ENCODE measurements around the gene SLC9A3.
"Not testable (repeated sequence)": the region's sequence is repeated elsewhere in the genome, so short reads cannot be mapped to it uniquely, and the experiment has no call there.

Gene SLC9A3

GRCh38 chr5:490116-491106 lies 33.8 kb downstream of the SLC9A3 start:
- TF ChIP-seq, protein P1, sequence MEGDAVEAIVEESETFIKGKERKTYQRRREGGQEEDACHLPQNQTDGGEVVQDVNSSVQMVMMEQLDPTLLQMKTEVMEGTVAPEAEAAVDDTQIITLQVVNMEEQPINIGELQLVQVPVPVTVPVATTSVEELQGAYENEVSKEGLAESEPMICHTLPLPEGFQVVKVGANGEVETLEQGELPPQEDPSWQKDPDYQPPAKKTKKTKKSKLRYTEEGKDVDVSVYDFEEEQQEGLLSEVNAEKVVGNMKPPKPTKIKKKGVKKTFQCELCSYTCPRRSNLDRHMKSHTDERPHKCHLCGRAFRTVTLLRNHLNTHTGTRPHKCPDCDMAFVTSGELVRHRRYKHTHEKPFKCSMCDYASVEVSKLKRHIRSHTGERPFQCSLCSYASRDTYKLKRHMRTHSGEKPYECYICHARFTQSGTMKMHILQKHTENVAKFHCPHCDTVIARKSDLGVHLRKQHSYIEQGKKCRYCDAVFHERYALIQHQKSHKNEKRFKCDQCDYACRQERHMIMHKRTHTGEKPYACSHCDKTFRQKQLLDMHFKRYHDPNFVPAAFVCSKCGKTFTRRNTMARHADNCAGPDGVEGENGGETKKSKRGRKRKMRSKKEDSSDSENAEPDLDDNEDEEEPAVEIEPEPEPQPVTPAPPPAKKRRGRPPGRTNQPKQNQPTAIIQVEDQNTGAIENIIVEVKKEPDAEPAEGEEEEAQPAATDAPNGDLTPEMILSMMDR (conservative IDR thresholded peaks at IDR 0.05; ENCODE audit: low read depth, low read length), result no peak
- H3K27me3 ChIP-seq (ENCODE audit: insufficient read depth, low read depth), result peaks cover 81% of the 10 kb centered on the region
- H3K4me3 ChIP-seq (IDR thresholded peaks at IDR 0.05; ENCODE audit: insufficient read depth, low read depth, low read length), result no peak overlapping the region
- no peak overlapping the region for H3K4me2 ChIP-seq
- H3K79me2 ChIP-seq (ENCODE audit: insufficient read depth, low read depth), result no peaks in the 10 kb centered on the region
- H3K36me3 ChIP-seq (ENCODE audit: insufficient read depth), result no peaks in the 10 kb centered on the region
- no peaks in the 10 kb centered on the region for H4K20me1 ChIP-seq (ENCODE audit: insufficient read depth)
- H3K27ac ChIP-seq, result no peak overlapping the region
- no peaks in the 10 kb centered on the region for H3K4me1 ChIP-seq (ENCODE audit: low read depth, poor library complexity, severe bottlenecking)
- no peak overlapping the region for H2AFZ ChIP-seq (ENCODE audit: low read depth)
- H3K9ac ChIP-seq, result no peak overlapping the region

DNA sequence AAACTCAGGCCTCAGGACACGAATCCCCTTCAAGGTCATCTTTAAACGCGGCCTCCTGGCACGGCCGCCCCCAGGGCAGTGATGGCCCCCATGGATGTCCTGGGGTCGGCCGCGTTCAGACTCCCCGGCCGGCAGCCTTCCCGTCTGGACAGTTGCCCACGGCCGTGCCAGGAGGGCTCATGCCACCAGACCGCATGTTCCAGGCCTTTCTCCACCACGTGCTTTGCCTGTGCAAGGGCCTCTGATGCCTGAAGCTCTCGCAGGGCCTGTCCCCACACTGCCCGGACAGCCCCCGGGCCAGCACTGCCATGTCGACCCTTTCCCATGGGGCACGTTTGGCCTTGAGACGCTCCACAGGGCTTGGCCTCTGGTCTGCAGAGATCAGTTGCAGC lies 34.6 kb downstream of the SLC9A3 start:
- no peak overlapping the region for H2AFZ ChIP-seq (ENCODE audit: low read depth)
- no peaks in the 10 kb centered on the region for H3K36me3 ChIP-seq (ENCODE audit: insufficient read depth)
- no peak overlapping the region for H3K27ac ChIP-seq
- peaks cover 84% of the 10 kb centered on the region for H3K27me3 ChIP-seq (ENCODE audit: insufficient read depth, low read depth)
- no peaks in the 10 kb centered on the region for H3K79me2 ChIP-seq (ENCODE audit: insufficient read depth, low read depth)
- H3K9ac ChIP-seq, result no peak overlapping the region
- no peaks in the 10 kb centered on the region for H4K20me1 ChIP-seq (ENCODE audit: insufficient read depth)
- H3K4me3 ChIP-seq (IDR thresholded peaks at IDR 0.05; ENCODE audit: insufficient read depth, low read depth, low read length), result no peak overlapping the region
- TF ChIP-seq, protein P1 (conservative IDR thresholded peaks at IDR 0.05; ENCODE audit: low read depth, low read length), result no peak
- no peaks in the 10 kb centered on the region for H3K4me1 ChIP-seq (ENCODE audit: low read depth, poor library complexity, severe bottlenecking)
- no peak overlapping the region for H3K4me2 ChIP-seq

GRCh38 chr5:488744-489688 lies 35.2 kb downstream of the SLC9A3 start:
- TF ChIP-seq, protein P1 (conservative IDR thresholded peaks at IDR 0.05; ENCODE audit: low read depth, low read length), result no peak
- H3K27ac ChIP-seq, result no peak overlapping the region

DNA sequence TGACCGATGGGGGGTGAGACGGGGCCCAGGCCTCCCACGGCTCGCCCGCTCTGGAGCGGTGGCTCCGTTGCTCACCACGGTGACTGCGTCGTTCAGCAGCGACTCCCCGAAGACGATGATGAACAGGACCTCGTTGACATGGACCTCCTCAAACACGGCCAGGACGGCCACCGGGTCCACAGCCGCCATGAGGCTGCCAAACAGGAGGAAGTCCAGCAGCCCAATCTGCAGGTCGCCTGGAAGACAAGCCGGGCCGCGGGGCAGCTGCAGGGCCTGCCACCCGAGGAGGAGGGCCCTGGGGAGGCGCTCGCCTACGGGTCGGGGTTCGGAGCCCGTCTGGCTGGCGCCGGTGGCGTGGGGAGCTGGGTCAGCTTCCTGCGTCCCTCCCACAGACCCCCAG lies 36.0 kb downstream of the SLC9A3 start:
- no peaks in the 10 kb centered on the region for H4K20me1 ChIP-seq (ENCODE audit: insufficient read depth)
- no peak overlapping the region for H3K9ac ChIP-seq
- no peak overlapping the region for H3K4me2 ChIP-seq
- no peaks in the 10 kb centered on the region for H3K4me1 ChIP-seq (ENCODE audit: low read depth, poor library complexity, severe bottlenecking)
- no peaks in the 10 kb centered on the region for H3K79me2 ChIP-seq (ENCODE audit: insufficient read depth, low read depth)
- H3K4me3 ChIP-seq (IDR thresholded peaks at IDR 0.05; ENCODE audit: insufficient read depth, low read depth, low read length), result no peak overlapping the region
- no peaks in the 10 kb centered on the region for H3K36me3 ChIP-seq (ENCODE audit: insufficient read depth)
- no peak overlapping the region for H3K27ac ChIP-seq
- peaks cover 80% of the 10 kb centered on the region for H3K27me3 ChIP-seq (ENCODE audit: insufficient read depth, low read depth)
- H2AFZ ChIP-seq (ENCODE audit: low read depth), result no peak overlapping the region
- TF ChIP-seq, protein P1 (conservative IDR thresholded peaks at IDR 0.05; ENCODE audit: low read depth, low read length), result no peak

More at GRCh38 chr5:488744-489688, 35.2 kb downstream of the SLC9A3 start:
- Histone ChIP-seq H3K79me2 (ENCODE audit: insufficient read depth, low read depth) (no peaks in the 10 kb centered on the region), H3K4me2 (no peak overlapping the region), H3K4me1 (ENCODE audit: low read depth, poor library complexity, severe bottlenecking) (no peaks in the 10 kb centered on the region), H3K27me3 (ENCODE audit: insufficient read depth, low read depth) (peaks cover 81% of the 10 kb centered on the region), H3K36me3 (ENCODE audit: insufficient read depth) (no peaks in the 10 kb centered on the region), H4K20me1 (ENCODE audit: insufficient read depth) (no peaks in the 10 kb centered on the region), H2AFZ (ENCODE audit: low read depth) (no peak overlapping the region), H3K9ac (no peak overlapping the region), H3K4me3 (IDR thresholded peaks at IDR 0.05; ENCODE audit: insufficient read depth, low read depth, low read length) (no peak overlapping the region)

GRCh38 chr5:486597-486996 lies 37.7 kb downstream of the SLC9A3 start:
- not testable (repeated sequence) for H3K4me2 ChIP-seq

More at GRCh38 chr5:486597-486996, 37.7 kb downstream of the SLC9A3 start:
- H3K27ac ChIP-seq; H3K4me3 ChIP-seq (IDR thresholded peaks at IDR 0.05; ENCODE audit: insufficient read depth, low read depth, low read length); H3K9ac ChIP-seq; H3K4me1 ChIP-seq (ENCODE audit: low read depth, poor library complexity, severe bottlenecking); H3K36me3 ChIP-seq (ENCODE audit: insufficient read depth); H4K20me1 ChIP-seq (ENCODE audit: insufficient read depth); H3K79me2 ChIP-seq (ENCODE audit: insufficient read depth, low read depth); H2AFZ ChIP-seq (ENCODE audit: low read depth): not testable (repeated sequence)
- H3K27me3 ChIP-seq (ENCODE audit: insufficient read depth, low read depth), result peaks cover 78% of the 10 kb centered on the region
